Stimulated activated CD4-positive, alpha-beta T cell treated with anti-CD3 and anti-CD28 coated beads, Interleukin-12 subunit alpha, Interleukin-12 subunit beta, amount 100 ng/mL, for 4 hours (primary cell): ENCODE data around the gene ADD1.
A peak's percentile ranks its signal among the peaks of the same experiment; 100 is the strongest.
"Not testable (repeated sequence)": the region's sequence is repeated elsewhere in the genome, so short reads cannot be mapped to it uniquely, and the experiment has no call there.

ENCODE experiments used
- DNase-seq: peaks from one replicate; pipeline ENCODE4 v3.0.0-alpha.2; 2020

Gene ADD1

GRCh38 chr4:2950221-2950989 lies 106.8 kb downstream of the ADD1 start:
- DNase-seq, result no peak

GRCh38 chr4:2953496-2953895 lies 109.9 kb downstream of the ADD1 start:
- DNase-seq, result no peak

- peak; percentile 69 for DNase-seq
Measured at GRCh38 chr4:2954358-2955185, 110.9 kb downstream of the ADD1 start.

- DNase-seq, result not testable (repeated sequence)
Measured at GRCh38 chr4:2955186-2956044, 111.8 kb downstream of the ADD1 start.

- no peak for DNase-seq
Measured at GRCh38 chr4:2958446-2958845, 114.8 kb downstream of the ADD1 start.

- DNase-seq, result not testable (repeated sequence)
Measured at GRCh38 chr4:2960450-2960849, 116.8 kb downstream of the ADD1 start.

- DNase-seq, result no peak
Measured at GRCh38 chr4:2961421-2961810, 117.8 kb downstream of the ADD1 start.

GRCh38 chr4:2961811-2962441 lies 118.3 kb downstream of the ADD1 start:
- peak; percentile 52 for DNase-seq

GRCh38 chr4:2962614-2963174 lies 119.0 kb downstream of the ADD1 start:
- DNase-seq, result no peak

- DNase-seq, result peak; percentile 95
Measured at GRCh38 chr4:2963175-2963965, 119.7 kb downstream of the ADD1 start, which contains the start of the genes GRK4 and NOP14. Gene GRK4 (plus strand): TSS chr4:2963571. CDS start chr4:2964071, 500 bp downstream. Gene NOP14 (minus strand): TSS chr4:2963406. CDS start chr4:2963319, 87 bp downstream.

GRCh38 chr4:2963966-2964471 lies 120.4 kb downstream of the ADD1 start:
- no peak for DNase-seq

- no peak for DNase-seq
Measured at GRCh38 chr4:2964706-2965258, 121.1 kb downstream of the ADD1 start.

GRCh38 chr4:2965262-2965661 lies 121.6 kb downstream of the ADD1 start:
- DNase-seq, result no peak

- no peak for DNase-seq
Measured at GRCh38 chr4:2968381-2968780, 124.7 kb downstream of the ADD1 start.

GRCh38 chr4:2971275-2971674 lies 127.6 kb downstream of the ADD1 start:
- DNase-seq, result no peak

GRCh38 chr4:2977211-2978088 lies 133.8 kb downstream of the ADD1 start:
- no peak for DNase-seq
